Right atrium auricular region (tissue), 2 donors: Measurements from ENCODE around the gene TRIM47. TPM values are rescaled to one million over a fixed set of nuclear protein-coding genes. Genes with fewer than 3 reads are reported as not detected.
A peak's percentile ranks its signal among the peaks of the same experiment; 100 is the strongest.

Experiments used
- DNase-seq: peaks from one replicate; pipeline ENCODE4 v3.0.0-alpha.2; 2019; ENCODE audit warnings: low spot score
- H3K27ac ChIP-seq, 2 donors: fragments of 200-600 bp; sonication (generic); 1 replicate in 1 of 2; 2 replicates in 1 of 2; pipeline ENCODE4 v1.5.1; 2016 to 2019
- H3K27me3 ChIP-seq, 2 donors: fragments of 200-600 bp; sonication (generic); one replicate each; pipeline versions ENCODE4 v1.5.1 to v1.6.0; 2017 to 2019
- H3K36me3 ChIP-seq: fragments of 200-600 bp; sonication (generic); one replicate; pipeline ENCODE4 v1.5.1; 2016
- H3K4me1 ChIP-seq, 2 donors: fragments of 200-600 bp; sonication (generic); one replicate each; pipeline versions ENCODE4 v1.5.1 to v1.6.0; 2017 to 2019
- H3K4me3 ChIP-seq, 2 donors: fragments of 200-600 bp; sonication (generic); 1 replicate in 1 of 2; 2 replicates in 1 of 2; pipeline ENCODE4 v1.5.1; 2017 to 2019; ENCODE audit warnings: mild to moderate bottlenecking in 1 of 2, moderate library complexity in 1 of 2
- H3K9me3 ChIP-seq, 2 donors: fragments of 200-600 bp; sonication (generic); one replicate each; pipeline ENCODE4 v1.5.1; 2019
- total RNA-seq, 2 donors: library from RNA; depleted of rRNA; stranded (reverse); fragments of >200 nt; gene quantifications; one replicate each; pipeline ENCODE4 v1.1.0, GENCODE V29; 2016
- TF ChIP-seq, protein P1 (sequence below), 2 donors: fragments of 200-600 bp; sonication (generic); IDR thresholded peaks; one replicate each; pipeline ENCODE4 v1.5.1; 2019; ENCODE audit warnings: antibody characterized with exemption in 2 of 2

Gene TRIM47
- total RNA-seq, 2 donors from 2014 or later = 16.8 to 24.8 TPM

GRCh38 chr17:75899353-75899752, 21.0 kb upstream of the TRIM47 start:
- no peak for DNase-seq
- TF ChIP-seq, protein P1, sequence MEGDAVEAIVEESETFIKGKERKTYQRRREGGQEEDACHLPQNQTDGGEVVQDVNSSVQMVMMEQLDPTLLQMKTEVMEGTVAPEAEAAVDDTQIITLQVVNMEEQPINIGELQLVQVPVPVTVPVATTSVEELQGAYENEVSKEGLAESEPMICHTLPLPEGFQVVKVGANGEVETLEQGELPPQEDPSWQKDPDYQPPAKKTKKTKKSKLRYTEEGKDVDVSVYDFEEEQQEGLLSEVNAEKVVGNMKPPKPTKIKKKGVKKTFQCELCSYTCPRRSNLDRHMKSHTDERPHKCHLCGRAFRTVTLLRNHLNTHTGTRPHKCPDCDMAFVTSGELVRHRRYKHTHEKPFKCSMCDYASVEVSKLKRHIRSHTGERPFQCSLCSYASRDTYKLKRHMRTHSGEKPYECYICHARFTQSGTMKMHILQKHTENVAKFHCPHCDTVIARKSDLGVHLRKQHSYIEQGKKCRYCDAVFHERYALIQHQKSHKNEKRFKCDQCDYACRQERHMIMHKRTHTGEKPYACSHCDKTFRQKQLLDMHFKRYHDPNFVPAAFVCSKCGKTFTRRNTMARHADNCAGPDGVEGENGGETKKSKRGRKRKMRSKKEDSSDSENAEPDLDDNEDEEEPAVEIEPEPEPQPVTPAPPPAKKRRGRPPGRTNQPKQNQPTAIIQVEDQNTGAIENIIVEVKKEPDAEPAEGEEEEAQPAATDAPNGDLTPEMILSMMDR (IDR thresholded peaks at IDR 0.05) = no peak
- Histone ChIP-seq H3K4me3 (no peak overlapping the region), H3K27ac (no peak overlapping the region), H3K9me3 (no peaks in the 10 kb centered on the region), H3K4me1 (peaks cover 0 to 32% of the 10 kb centered on the region in 2 donors), H3K27me3 (no peaks in the 10 kb centered on the region), H3K36me3 (peaks cover 39% of the 10 kb centered on the region)

DNA sequence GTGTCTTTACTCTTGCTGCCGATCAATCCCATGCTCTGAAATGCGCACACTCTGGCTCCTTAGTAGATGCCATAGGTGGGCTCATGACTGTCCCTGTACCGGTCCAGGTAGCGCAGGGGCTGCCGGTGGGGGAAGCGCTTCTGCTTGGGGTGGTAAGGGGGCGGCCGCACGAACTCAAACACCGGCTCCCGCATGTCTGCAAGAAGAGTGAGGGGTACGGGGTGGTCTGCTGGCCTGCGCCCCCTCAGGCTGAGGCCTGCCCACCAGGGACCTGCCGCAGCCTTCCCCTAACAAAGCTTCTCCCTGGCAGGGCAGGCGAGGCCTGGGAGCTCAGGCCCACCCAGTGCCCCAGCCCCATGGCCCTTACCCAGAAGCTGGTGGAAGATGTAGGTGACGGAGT, 20.4 kb upstream of the TRIM47 start:
- H3K9me3 ChIP-seq = no peaks in the 10 kb centered on the region
- no peak overlapping the region for H3K27ac ChIP-seq
- no peak overlapping the region for H3K4me3 ChIP-seq
- TF ChIP-seq, protein P1 (IDR thresholded peaks at IDR 0.05) = no peak
- DNase-seq = no peak
- H3K36me3 ChIP-seq = peaks cover 39% of the 10 kb centered on the region
- no peaks in the 10 kb centered on the region for H3K27me3 ChIP-seq
- peaks cover 0 to 31% of the 10 kb centered on the region in 2 donors for H3K4me1 ChIP-seq

DNA sequence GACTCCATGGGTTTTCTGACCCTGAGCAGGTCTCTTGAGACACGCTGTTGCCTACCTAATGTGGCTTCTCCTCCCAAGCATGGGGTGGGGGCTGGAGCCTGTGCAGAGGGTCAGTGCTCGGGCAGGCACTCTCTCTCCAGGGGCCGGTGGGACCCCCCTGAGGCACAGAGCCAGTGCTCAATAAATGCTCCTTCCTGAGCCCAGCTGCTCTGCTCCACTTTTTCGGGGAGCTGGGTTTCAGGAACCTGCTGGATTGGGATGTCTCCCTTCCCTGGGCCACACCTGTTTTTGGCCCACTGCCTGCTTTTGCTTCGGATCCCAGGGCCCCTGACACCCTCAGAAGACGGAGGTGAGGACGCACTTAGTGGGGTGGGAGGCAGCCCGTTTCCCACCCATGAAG, 19.7 kb upstream of the TRIM47 start:
- H3K4me1 ChIP-seq = peaks cover 0 to 27% of the 10 kb centered on the region in 2 donors
- no peaks in the 10 kb centered on the region for H3K27me3 ChIP-seq
- no peak overlapping the region for H3K4me3 ChIP-seq
- peaks cover 39% of the 10 kb centered on the region for H3K36me3 ChIP-seq
- no peak for DNase-seq
- no peak overlapping the region for H3K27ac ChIP-seq
- TF ChIP-seq, protein P1 (IDR thresholded peaks at IDR 0.05) = no peak
- H3K9me3 ChIP-seq = no peaks in the 10 kb centered on the region

GRCh38 chr17:75897160-75898019, 19.0 kb upstream of the TRIM47 start:
- DNase-seq = no peak
- H3K4me1 ChIP-seq = peaks cover 0 to 27% of the 10 kb centered on the region in 2 donors
- TF ChIP-seq, protein P1 (IDR thresholded peaks at IDR 0.05) = no peak
- H3K9me3 ChIP-seq = no peaks in the 10 kb centered on the region
- no peaks in the 10 kb centered on the region for H3K27me3 ChIP-seq
- H3K27ac ChIP-seq = peak overlapping the region; percentile 91
- H3K4me3 ChIP-seq = peak overlapping the region; percentile 63 to 74
- peaks cover 41% of the 10 kb centered on the region for H3K36me3 ChIP-seq

GRCh38 chr17:75896415-75897159, 18.2 kb upstream of the TRIM47 start, which contains the start of gene TRIM65:
Gene TRIM65, minus strand, starts transcription at chr17:75896951. Its CDS starts 14 bp downstream, at chr17:75896937.
- Histone ChIP-seq H3K4me3 (peak within 1 kb of the TSS; percentile 63 to 74), H3K27me3 (no peaks in the 10 kb centered on the region), H3K9me3 (no peaks in the 10 kb centered on the region), H3K27ac (peak within 1 kb of the TSS; percentile 91), H3K36me3 (peaks cover 45% of the 10 kb centered on the region), H3K4me1 (peaks cover 0 to 27% of the 10 kb centered on the region in 2 donors)
- TF ChIP-seq, protein P1 (IDR thresholded peaks at IDR 0.05) = peak; percentile 62 to 71
- peak; percentile 89 for DNase-seq
